PFSK-1 (cell line): ENCODE data around the gene ARAP1.

Source experiments
- POLR2AphosphoS5 ChIP-seq: IDR thresholded peaks from 2 replicates; pipeline ENCODE4 v1.6.1; 2012; ENCODE audit warnings: low read depth, mild to moderate bottlenecking, control low read depth, low read length, moderate library complexity
- TAF1 ChIP-seq: IDR thresholded peaks from 2 replicates; pipeline ENCODE4 v1.6.1; 2012; ENCODE audit warnings: low read length, control low read depth, borderline replicate concordance; ENCODE audit not compliant: insufficient read depth
- TF ChIP-seq, protein P1 (sequence below), 2 experiments: IDR thresholded peaks; 2 replicates each; pipeline versions ENCODE4 v1.6.1 to v1.8.0; 2011 to 2012; ENCODE audit warnings: low read depth in 2 of 2, low read length in 2 of 2, control low read depth in 1 of 2, inconsistent platforms in 1 of 2, mild to moderate bottlenecking in 1 of 2, moderate library complexity in 1 of 2; ENCODE audit not compliant: insufficient read depth in 1 of 2

DNA sequence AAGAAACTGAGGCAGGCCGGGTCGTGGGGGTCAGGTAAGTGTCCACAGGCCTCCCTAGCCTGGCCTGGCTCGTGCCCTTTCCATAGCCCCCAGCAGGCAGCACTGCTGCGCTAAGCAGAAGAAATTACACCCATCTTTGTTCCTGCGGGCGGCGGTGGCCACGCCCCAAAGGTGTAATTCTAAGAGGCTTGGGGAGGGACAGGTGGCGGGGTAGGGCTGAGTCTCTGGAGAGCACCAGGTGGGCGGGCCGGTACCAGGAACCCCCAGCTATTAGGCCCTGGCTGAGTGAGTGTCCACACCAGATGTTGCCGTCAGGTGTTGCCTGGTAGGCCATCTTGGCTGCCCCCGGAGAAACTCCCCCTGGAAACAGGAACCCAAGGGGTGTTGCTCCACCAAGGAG is 12.3 kb upstream of the ARAP1 start:
- TF ChIP-seq POLR2AphosphoS5 (no peak), TAF1 (no peak)
- TF ChIP-seq, protein P1, sequence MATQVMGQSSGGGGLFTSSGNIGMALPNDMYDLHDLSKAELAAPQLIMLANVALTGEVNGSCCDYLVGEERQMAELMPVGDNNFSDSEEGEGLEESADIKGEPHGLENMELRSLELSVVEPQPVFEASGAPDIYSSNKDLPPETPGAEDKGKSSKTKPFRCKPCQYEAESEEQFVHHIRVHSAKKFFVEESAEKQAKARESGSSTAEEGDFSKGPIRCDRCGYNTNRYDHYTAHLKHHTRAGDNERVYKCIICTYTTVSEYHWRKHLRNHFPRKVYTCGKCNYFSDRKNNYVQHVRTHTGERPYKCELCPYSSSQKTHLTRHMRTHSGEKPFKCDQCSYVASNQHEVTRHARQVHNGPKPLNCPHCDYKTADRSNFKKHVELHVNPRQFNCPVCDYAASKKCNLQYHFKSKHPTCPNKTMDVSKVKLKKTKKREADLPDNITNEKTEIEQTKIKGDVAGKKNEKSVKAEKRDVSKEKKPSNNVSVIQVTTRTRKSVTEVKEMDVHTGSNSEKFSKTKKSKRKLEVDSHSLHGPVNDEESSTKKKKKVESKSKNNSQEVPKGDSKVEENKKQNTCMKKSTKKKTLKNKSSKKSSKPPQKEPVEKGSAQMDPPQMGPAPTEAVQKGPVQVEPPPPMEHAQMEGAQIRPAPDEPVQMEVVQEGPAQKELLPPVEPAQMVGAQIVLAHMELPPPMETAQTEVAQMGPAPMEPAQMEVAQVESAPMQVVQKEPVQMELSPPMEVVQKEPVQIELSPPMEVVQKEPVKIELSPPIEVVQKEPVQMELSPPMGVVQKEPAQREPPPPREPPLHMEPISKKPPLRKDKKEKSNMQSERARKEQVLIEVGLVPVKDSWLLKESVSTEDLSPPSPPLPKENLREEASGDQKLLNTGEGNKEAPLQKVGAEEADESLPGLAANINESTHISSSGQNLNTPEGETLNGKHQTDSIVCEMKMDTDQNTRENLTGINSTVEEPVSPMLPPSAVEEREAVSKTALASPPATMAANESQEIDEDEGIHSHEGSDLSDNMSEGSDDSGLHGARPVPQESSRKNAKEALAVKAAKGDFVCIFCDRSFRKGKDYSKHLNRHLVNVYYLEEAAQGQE (IDR thresholded peaks at IDR 0.05; ENCODE audit: insufficient read depth in 1 of 2, low read depth in 2 of 2, low read length in 2 of 2): no peak
